GM19240 (cell line): ENCODE data around the gene CUBN.

Experiments
- DNase-seq: peaks from one replicate; pipeline ENCODE4 v3.0.0; 2011; ENCODE audit warnings: low spot score; ENCODE audit not compliant: insufficient read length

Gene CUBN

GRCh38 chr10:16953270-16953669 is 176.3 kb downstream of the CUBN start:
- DNase-seq, result no peak

DNA sequence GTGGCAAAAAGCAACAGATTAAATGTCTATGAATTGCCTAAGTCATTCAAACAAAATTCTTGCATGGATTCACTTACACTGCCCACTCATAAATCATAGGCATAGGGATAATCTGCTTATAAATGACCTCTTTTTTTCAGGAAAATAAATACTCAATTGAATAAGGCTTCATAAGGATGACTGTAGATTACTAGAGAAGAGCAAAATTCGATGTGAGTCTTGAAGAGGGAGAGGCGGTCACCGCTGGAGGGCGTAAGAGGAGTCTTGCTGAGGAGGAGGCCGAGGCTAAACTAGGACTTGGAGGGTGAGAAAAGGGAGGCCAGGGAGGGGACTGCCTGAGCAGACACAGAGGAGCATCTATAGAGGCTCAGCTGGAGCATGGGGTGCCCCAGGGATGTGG is 177.0 kb downstream of the CUBN start:
- DNase-seq, result no peak

- no peak for DNase-seq
Observed at GRCh38 chr10:16952080-16952479, 177.5 kb downstream of the CUBN start.

DNA sequence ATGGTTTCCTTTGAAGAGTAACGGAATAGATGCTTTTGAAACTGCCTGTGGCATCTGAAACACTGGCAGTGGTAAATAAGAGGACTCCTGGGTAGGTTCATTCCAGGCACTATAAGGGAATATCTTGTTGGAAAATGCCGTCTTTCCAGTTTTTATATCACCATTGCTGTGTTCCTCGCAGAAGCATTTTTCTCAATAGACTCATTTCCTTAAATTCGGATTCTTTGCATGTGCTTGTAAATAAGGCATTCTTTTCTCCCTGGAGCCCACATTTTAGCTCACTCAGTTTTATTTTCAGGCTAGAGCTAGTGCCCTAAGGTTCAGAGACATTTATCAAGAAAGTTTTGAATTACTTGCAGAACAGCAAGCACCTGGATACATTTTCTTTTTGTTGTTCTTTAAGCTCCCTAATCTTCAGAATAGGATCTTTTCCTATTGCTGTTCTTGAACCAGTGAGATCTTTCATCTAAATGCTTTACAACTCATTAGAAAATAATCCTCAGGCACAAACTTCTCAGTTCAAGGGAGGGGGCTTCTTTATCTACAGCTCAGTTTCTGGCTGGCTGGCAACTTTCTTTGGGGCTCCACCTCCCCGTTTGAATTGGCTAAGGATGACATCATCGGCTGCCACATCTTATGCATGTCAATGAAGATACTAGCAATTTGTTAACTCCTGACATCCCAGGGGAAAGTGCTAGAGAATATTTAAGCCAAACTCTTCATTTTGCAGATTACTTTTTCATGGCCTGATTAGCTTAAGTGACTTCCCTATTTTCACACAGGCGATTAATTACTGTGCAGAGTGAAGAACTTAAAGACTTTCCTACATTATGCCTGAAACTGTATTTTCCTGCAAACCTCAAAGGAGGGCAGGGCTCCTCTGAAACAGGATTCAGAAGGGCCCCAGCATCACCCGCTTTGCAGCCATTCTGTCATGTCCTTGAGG is 178.7 kb downstream of the CUBN start:
- DNase-seq, result no peak

- DNase-seq, result no peak
Observed at GRCh38 chr10:16949816-16950215, 179.8 kb downstream of the CUBN start.

DNA sequence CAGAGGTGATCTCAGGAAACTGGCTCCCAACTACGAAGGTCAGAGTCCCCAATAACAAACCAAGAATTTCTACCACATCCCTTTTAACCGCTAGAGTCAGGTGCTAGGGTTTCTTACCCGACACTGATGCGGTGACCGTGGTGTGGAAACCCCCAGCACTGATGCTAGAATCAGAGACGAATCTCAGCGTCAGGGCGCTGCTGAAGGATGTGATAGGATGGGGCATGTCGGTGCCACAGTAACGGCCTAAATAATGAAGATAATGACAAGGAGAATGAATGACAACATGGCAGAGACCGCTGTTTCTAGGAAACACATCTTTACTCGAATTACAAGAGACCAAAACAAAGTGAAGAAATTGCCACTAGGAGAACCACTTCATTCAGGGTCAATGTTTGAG is 181.2 kb downstream of the CUBN start:
- DNase-seq, result no peak

- no peak for DNase-seq
Observed at GRCh38 chr10:16947069-16947468, 182.5 kb downstream of the CUBN start.

- DNase-seq, result no peak
Observed at GRCh38 chr10:16945593-16945992, 184.0 kb downstream of the CUBN start.

DNA sequence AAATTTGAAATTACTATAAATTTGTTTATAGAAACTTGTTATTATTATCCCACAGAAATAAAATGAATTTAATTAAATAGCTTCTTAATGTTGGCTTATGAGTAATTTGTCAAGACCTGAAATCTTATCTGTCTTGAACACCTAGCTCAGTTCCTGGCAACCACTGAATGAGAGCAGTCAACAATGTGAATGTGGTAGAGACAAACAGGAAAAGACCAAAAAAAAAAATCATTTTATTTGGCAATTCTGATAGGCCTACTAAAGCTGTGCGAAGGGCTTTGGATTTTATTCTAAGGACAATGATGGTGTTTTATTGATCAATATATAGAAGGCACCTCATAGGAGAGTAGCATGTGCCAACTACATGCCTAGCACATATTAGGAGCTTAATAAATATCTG is 184.6 kb downstream of the CUBN start:
- DNase-seq, result no peak

DNA sequence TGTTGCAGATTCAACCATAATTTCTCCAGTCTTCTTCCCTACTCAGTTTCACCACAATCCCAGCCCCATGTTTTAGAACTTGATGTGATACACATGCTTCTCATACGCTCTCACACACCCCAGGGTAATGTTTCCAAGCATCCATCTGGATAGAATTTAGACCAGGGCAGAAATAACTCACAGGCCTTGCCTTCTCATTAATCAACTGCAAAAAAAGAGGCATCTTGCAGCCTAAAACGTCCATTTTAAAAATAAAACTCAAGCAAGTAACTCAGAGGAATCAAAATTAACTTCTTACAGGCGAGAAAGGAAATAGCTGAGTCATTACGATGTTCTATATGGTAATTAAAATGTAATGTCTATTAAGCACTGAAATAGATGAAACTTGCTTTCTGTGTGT is 185.2 kb downstream of the CUBN start:
- DNase-seq, result no peak

- DNase-seq, result no peak
Observed at GRCh38 chr10:16943295-16944285, 186.0 kb downstream of the CUBN start.

- DNase-seq, result no peak
Observed at GRCh38 chr10:16942381-16943078, 187.1 kb downstream of the CUBN start.

- DNase-seq, result no peak
Observed at GRCh38 chr10:16941870-16942269, 187.7 kb downstream of the CUBN start.

DNA sequence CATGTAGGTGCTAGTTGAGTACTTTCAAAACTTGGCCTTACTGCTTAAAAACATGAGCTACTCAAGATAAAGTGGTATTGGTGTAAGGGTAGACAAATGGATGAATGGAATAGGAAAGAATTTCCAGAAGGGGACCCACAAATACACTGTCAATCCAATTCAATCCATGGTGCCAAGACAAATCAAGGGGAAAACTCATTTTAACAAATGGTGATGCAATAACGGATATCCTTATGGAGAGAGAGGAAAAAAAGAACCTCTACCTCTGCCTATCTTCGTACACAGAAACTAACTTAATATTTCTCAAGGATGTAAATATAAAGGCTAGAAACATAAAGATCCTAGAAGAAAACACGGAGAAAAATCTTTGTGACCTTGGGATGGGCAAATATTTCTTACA is 188.5 kb downstream of the CUBN start:
- no peak for DNase-seq

- no peak for DNase-seq
Observed at GRCh38 chr10:16938952-16939351, 190.7 kb downstream of the CUBN start.

- DNase-seq, result no peak
Observed at GRCh38 chr10:16934461-16934860, 195.2 kb downstream of the CUBN start.

DNA sequence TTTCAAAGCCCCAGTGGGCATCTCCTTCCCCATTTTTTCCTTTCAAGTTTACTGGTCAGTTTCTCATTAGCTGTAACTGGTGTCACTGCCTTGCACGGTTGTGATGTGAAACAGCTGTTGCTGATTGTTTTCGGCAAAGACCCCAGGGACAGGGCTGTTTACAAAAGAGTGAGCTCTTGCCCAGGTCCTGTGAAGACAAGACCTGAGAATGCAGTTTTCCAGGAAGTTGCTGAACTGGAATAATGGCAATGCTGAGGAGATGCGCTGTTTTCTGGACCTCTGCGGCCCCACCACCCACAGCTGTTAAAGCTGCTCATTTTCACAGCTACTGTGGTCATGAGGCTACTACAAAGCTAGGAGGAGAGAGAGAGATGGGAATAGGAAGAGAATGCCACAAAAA is 195.8 kb downstream of the CUBN start:
- DNase-seq, result no peak

- DNase-seq, result no peak
Observed at GRCh38 chr10:16931930-16932329, 197.7 kb downstream of the CUBN start.

DNA sequence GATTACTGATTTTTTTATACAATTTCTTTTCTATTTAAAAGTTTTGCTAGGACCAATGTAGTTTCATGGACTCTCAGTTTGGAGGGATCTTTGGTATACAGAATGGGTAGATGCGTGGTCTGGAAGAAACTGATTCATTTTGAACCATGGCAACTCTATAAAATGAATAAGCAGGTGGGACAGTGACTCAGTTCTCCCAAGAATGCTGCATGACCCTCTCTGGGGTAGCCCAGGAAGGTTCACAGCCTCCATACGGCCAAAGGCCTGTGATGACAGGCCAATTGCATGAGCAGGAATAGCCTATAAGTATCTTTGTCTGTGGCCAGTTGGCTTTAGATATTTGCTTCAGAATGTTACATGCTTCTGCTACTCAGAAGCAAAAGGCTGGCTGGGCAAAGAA is 199.1 kb downstream of the CUBN start:
- DNase-seq, result no peak

GRCh38 chr10:16929069-16929468 is 200.5 kb downstream of the CUBN start:
- no peak for DNase-seq

- DNase-seq, result no peak
Observed at GRCh38 chr10:16927546-16927945, 202.1 kb downstream of the CUBN start.

- DNase-seq, result no peak
Observed at GRCh38 chr10:16923726-16924125, 205.9 kb downstream of the CUBN start.
